Endodermal cell (in vitro differentiated cells): ENCODE measurements around the gene PTPRM. TPM values are rescaled to one million over a fixed set of nuclear protein-coding genes. Genes with fewer than 3 reads are reported as not detected.

Experiments used
- DNase-seq: peaks from one replicate; pipeline ENCODE4 v3.0.0-alpha.2; 2017
- H3K27ac ChIP-seq: 2 replicates; pipeline ENCODE4 v1.5.1; 2013; ENCODE audit warnings: mild to moderate bottlenecking, low read depth, low read length, moderate library complexity
- H3K27me3 ChIP-seq: 2 replicates; pipeline ENCODE4 v1.6.1; 2013; ENCODE audit warnings: mild to moderate bottlenecking, low read length, moderate library complexity; ENCODE audit not compliant: insufficient read depth, control insufficient read depth, poor library complexity, severe bottlenecking
- H3K36me3 ChIP-seq: 2 replicates; pipeline ENCODE4 v1.7.0; 2013; ENCODE audit warnings: mild to moderate bottlenecking, low read length, moderate library complexity; ENCODE audit not compliant: control insufficient read depth, insufficient read depth
- H3K4me1 ChIP-seq: one replicate; pipeline ENCODE4 v1.7.0; 2013; ENCODE audit warnings: low read length; ENCODE audit not compliant: control insufficient read depth, insufficient read depth
- H3K4me3 ChIP-seq: 2 replicates; pipeline ENCODE4 v1.5.1; 2013; ENCODE audit warnings: mild to moderate bottlenecking, low read length, moderate library complexity
- H3K9ac ChIP-seq: 2 replicates; pipeline ENCODE4 v1.6.1; 2013; ENCODE audit warnings: mild to moderate bottlenecking, low read length, moderate library complexity; ENCODE audit not compliant: poor library complexity, severe bottlenecking; ENCODE audit errors: extremely low read depth
- H3K9me3 ChIP-seq: 2 replicates; pipeline ENCODE4 v1.6.1; 2013; ENCODE audit warnings: mild to moderate bottlenecking, low read length, moderate library complexity; ENCODE audit not compliant: control insufficient read depth
- H3K27ac Mint-ChIP-seq: 2 replicates; pipeline ENCODE4 v1.8.0; 2020; ENCODE audit warnings: mixed read lengths
- H3K27me3 Mint-ChIP-seq: 2 replicates; pipeline ENCODE4 v1.8.0; 2021; ENCODE audit warnings: mild to moderate bottlenecking, mixed read lengths; ENCODE audit not compliant: insufficient read depth
- H3K36me3 Mint-ChIP-seq: 2 replicates; pipeline ENCODE4 v1.8.0; 2020; ENCODE audit warnings: low read depth, mixed read lengths
- H3K4me1 Mint-ChIP-seq: 2 replicates; pipeline ENCODE4 v1.8.0; 2020; ENCODE audit warnings: mixed read lengths
- H3K4me3 Mint-ChIP-seq: 2 replicates; pipeline ENCODE4 v1.8.0; 2020; ENCODE audit warnings: mild to moderate bottlenecking, moderate library complexity, mixed read lengths
- H3K9me3 Mint-ChIP-seq: 2 replicates; pipeline ENCODE4 v1.8.0; 2020; ENCODE audit warnings: mild to moderate bottlenecking, mixed read lengths
- WGBS, 2 experiments: methylation state at CpG; one replicate each; pipeline versions ENCODE4 v1.1.5 to v1.1.7; 2013; ENCODE audit warnings: missing lambda C conversion rate in 2 of 2, mixed read lengths in 1 of 2; ENCODE audit not compliant: insufficient coverage in 1 of 2, insufficient read length in 1 of 2; 5-methylcytosine and 5-hydroxymethylcytosine counted together
- total RNA-seq, 2 donors: library from RNA; stranded (reverse); fragmentation: NEBNext Ultra II Directional in 1 of 2; extraction: Animal tissue kit (Norgen Biotek cat#: 25700) in 1 of 2; gene quantifications; 2 replicates in 1 of 2; 3 replicates in 1 of 2; pipeline ENCODE4 v1.2.1, GENCODE V29; 2021
- TF ChIP-seq, protein P1 (sequence below): fragments of 200-600 bp; sonication (generic); conservative IDR thresholded peaks from 2 replicates; pipeline ENCODE4 v1.5.0; 2021; ENCODE audit warnings: antibody characterized with exemption, mild to moderate bottlenecking

PTPRM gene
- total RNA-seq, 2 donors from 2014 or later: 47.2 to 57.6 TPM

DNA sequence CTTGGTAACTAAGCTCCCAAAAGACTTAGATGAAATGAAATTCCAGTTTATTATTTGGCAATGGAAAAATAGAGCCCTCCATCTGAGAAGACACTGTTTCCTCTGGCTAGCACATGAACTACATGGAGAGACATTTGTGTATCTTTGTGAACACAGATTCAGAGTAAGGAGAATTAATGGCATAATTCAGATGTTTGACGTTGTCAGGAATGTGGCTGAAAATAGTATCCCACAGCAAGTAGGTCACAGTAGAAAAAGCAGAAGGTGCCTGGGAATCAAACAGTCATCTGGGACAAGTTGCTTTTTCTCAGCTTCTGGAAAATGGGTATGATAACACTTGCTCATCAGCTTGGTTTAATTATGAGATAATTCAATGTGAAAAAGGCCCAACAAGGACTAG is 288.6 kb downstream of the PTPRM start:
- Mint-ChIP-seq H3K4me1 (peaks cover 12% of the 10 kb centered on the region), H3K27ac (no peak overlapping the region), H3K27me3 (no peaks in the 10 kb centered on the region), H3K9me3 (peaks cover 4% of the 10 kb centered on the region), H3K4me3 (no peak overlapping the region), H3K36me3 (no peaks in the 10 kb centered on the region)
- WGBS, 2 experiments: 0% methylated on average over 1 of the region's 1 CpG
- Histone ChIP-seq H3K27ac (no peak overlapping the region), H3K27me3 (no peaks in the 10 kb centered on the region), H3K4me3 (no peak overlapping the region), H3K36me3 (no peaks in the 10 kb centered on the region), H3K4me1 (peaks cover 7% of the 10 kb centered on the region), H3K9ac (no peak overlapping the region), H3K9me3 (peaks cover 9% of the 10 kb centered on the region)
- TF ChIP-seq, protein P1, sequence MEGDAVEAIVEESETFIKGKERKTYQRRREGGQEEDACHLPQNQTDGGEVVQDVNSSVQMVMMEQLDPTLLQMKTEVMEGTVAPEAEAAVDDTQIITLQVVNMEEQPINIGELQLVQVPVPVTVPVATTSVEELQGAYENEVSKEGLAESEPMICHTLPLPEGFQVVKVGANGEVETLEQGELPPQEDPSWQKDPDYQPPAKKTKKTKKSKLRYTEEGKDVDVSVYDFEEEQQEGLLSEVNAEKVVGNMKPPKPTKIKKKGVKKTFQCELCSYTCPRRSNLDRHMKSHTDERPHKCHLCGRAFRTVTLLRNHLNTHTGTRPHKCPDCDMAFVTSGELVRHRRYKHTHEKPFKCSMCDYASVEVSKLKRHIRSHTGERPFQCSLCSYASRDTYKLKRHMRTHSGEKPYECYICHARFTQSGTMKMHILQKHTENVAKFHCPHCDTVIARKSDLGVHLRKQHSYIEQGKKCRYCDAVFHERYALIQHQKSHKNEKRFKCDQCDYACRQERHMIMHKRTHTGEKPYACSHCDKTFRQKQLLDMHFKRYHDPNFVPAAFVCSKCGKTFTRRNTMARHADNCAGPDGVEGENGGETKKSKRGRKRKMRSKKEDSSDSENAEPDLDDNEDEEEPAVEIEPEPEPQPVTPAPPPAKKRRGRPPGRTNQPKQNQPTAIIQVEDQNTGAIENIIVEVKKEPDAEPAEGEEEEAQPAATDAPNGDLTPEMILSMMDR: no peak
- DNase-seq: no peak

DNA sequence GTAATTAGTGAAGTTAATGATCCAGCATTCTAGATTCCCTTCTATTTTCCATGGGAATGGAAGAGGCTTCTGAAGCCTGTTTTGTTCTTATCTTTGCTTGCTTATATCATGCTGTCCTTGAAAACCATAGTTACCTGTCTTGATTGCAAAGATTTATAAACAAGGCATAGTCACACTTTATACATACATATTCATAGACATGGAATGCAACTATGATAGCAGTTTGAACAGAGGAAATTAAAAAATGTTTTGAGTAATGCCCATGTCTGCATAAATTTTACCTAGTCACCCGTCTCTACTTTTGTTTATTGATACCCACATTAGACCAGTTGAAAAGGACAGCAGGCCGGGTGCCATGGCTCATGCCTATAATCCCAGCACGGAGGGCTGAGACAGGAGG is 289.0 kb downstream of the PTPRM start:
- Histone ChIP-seq H3K27ac (no peak overlapping the region), H3K9me3 (peaks cover 5% of the 10 kb centered on the region), H3K4me1 (peaks cover 7% of the 10 kb centered on the region), H3K4me3 (no peak overlapping the region), H3K9ac (no peak overlapping the region), H3K36me3 (no peaks in the 10 kb centered on the region), H3K27me3 (no peaks in the 10 kb centered on the region)
- Mint-ChIP-seq H3K9me3 (peaks cover 2% of the 10 kb centered on the region), H3K4me1 (peaks cover 12% of the 10 kb centered on the region), H3K27ac (no peak overlapping the region), H3K36me3 (no peaks in the 10 kb centered on the region), H3K27me3 (no peaks in the 10 kb centered on the region), H3K4me3 (no peak overlapping the region)
- 98 to 100% methylated on average over 2 to 3 of the region's 3 CpGs for WGBS, 2 experiments
- DNase-seq: no peak
- TF ChIP-seq, protein P1: no peak

DNA sequence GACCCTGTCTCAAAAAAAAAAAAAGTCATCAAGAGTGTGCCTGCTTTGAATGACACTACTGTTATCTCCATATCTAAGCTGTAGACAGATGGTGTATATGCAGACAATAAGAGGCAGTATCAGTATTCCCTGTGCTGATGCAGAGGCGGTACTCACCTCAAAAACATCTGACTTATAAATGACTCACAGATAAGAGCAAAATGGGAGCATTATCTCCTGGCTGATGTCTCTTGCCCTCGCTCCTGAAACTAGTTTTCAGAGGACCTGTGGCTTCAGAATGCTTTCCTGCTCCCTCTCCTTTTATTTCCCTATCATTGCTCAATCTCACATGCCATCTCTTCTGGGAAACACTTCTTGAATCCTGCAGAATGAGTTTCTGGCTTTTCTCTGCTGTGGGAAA is 289.6 kb downstream of the PTPRM start:
- Histone ChIP-seq H3K4me3 (no peak overlapping the region), H3K9ac (no peak overlapping the region), H3K4me1 (peaks cover 7% of the 10 kb centered on the region), H3K27me3 (no peaks in the 10 kb centered on the region), H3K36me3 (no peaks in the 10 kb centered on the region), H3K27ac (no peak overlapping the region), H3K9me3 (no peaks in the 10 kb centered on the region)
- TF ChIP-seq, protein P1: no peak
- Mint-ChIP-seq H3K36me3 (no peaks in the 10 kb centered on the region), H3K4me3 (no peak overlapping the region), H3K27ac (no peak overlapping the region), H3K27me3 (no peaks in the 10 kb centered on the region), H3K9me3 (no peaks in the 10 kb centered on the region), H3K4me1 (peaks cover 12% of the 10 kb centered on the region)
- WGBS, 2 experiments: 83 to 88% methylated on average over 2 of the region's 2 CpGs
- no peak for DNase-seq
